A549 (cell line): Measurements from ENCODE around the gene NRG3. TPM values are rescaled to one million over a fixed set of nuclear protein-coding genes. Genes with fewer than 3 reads are reported as not detected.

ENCODE experiments used
- ATAC-seq, 2 experiments: fragments of 200-7000 bp in 1 of 2; fragments of >200 bp in 1 of 2; cut with Nextera tagmentation in 1 of 2; cut with Tn5 transposase in 1 of 2; 3 replicates each; pipeline versions ENCODE4 v1.8.0 to v1.9.1; 2018 to 2020; ENCODE audit warnings: mild to moderate bottlenecking in 1 of 2, moderate library complexity in 1 of 2
- CTCF ChIA-PET: fragments of 300-600 bp; sonication (Branson Sonifier 250); formaldehyde crosslinking; extraction: SDS; loops from one replicate; lab custom pipeline; 2021; ENCODE audit warnings: antibody characterized with exemption, inconsistent platforms; lab: Yijun Ruan, JAX
- POLR2A ChIA-PET: fragments of 350-600 bp; formaldehyde crosslinking; extraction: SDS; loops from one replicate; lab custom pipeline; 2021; ENCODE audit warnings: antibody characterized with exemption, inconsistent platforms; lab: Yijun Ruan, JAX
- DNase-seq, 2 experiments: peaks; one replicate each; pipeline versions ENCODE4 v3.0.0 to v3.0.0-alpha.2; 2011 to 2016; ENCODE audit warnings: low read depth in 1 of 2, low spot score in 1 of 2
- FAIRE-seq: peaks from 2 replicates; lab custom pipeline; 2011; peaks lifted over from hg19 to GRCh38; lab: Jason Lieb, UNC
- H3K27ac ChIP-seq, 2 experiments: fragments of >200 bp; sonication (Bioruptor Twin); formaldehyde crosslinking; 3 replicates each; pipeline ENCODE4 v1.5.1; 2016 to 2017
- H3K4me1 ChIP-seq: fragments of >200 bp; sonication (Bioruptor Twin); formaldehyde crosslinking; 3 replicates; pipeline ENCODE4 v1.6.1; 2016
- H3K4me2 ChIP-seq: fragments of >200 bp; sonication (Bioruptor Twin); formaldehyde crosslinking; 3 replicates; pipeline ENCODE4 v1.6.1; 2016
- H3K4me3 ChIP-seq: fragments of >200 bp; sonication (Bioruptor Twin); formaldehyde crosslinking; 3 replicates; pipeline ENCODE4 v1.5.1; 2016
- H3K9me3 ChIP-seq: fragments of >200 bp; sonication (Bioruptor Twin); formaldehyde crosslinking; 3 replicates; pipeline ENCODE4 v1.6.1; 2016
- BHLHE40 ChIP-seq: IDR thresholded peaks from 2 replicates; pipeline ENCODE4 v1.6.1; 2012; ENCODE audit warnings: low read depth, low read length, inconsistent platforms
- FOSL2 ChIP-seq, 2 experiments: fragments of 450-650 bp in 1 of 2; fragments of >200 bp in 1 of 2; sonication (Bioruptor Twin) in 1 of 2; formaldehyde crosslinking; IDR thresholded peaks; 2 replicates each; pipeline versions ENCODE4 v1.5.0 to v1.6.1; 2016 to 2020; ENCODE audit warnings: mild to moderate bottlenecking in 1 of 2, moderate library complexity in 1 of 2
- FOXS1 ChIP-seq: fragments of 250-450 bp; sonication (Bioruptor Pico); IDR thresholded peaks from 2 replicates; pipeline ENCODE4 v1.5.0; 2020; ENCODE audit warnings: mild to moderate bottlenecking, moderate library complexity
- GATA3 ChIP-seq: IDR thresholded peaks from 2 replicates; pipeline ENCODE4 v1.6.1; 2012; ENCODE audit warnings: borderline replicate concordance
- HEYL ChIP-seq: fragments of 250-450 bp; sonication (Bioruptor Pico); IDR thresholded peaks from 2 replicates; pipeline ENCODE4 v1.8.0; 2021; ENCODE audit warnings: mild to moderate bottlenecking, moderate library complexity
- HOXB5 ChIP-seq: fragments of 250-450 bp; sonication (Bioruptor Pico); IDR thresholded peaks from 2 replicates; pipeline ENCODE4 v1.5.0; 2020; ENCODE audit warnings: mild to moderate bottlenecking, moderate library complexity
- JUNB ChIP-seq: fragments of >200 bp; sonication (Bioruptor Twin); formaldehyde crosslinking; IDR thresholded peaks from 2 replicates; pipeline ENCODE4 v1.6.1; 2016
- MAZ ChIP-seq: fragments of 150-350 bp; IDR thresholded peaks from 2 replicates; pipeline ENCODE4 v1.6.1; 2014; ENCODE audit warnings: antibody characterized with exemption, low read depth, low read length, borderline replicate concordance
- NPAS2 ChIP-seq: fragments of 250-450 bp; sonication (Bioruptor Pico); IDR thresholded peaks from 2 replicates; pipeline ENCODE4 v1.8.0; 2022; ENCODE audit warnings: mild to moderate bottlenecking, moderate library complexity, borderline replicate concordance
- POLR2AphosphoS2 ChIP-seq: conservative IDR thresholded peaks from 2 replicates; pipeline ENCODE4 v1.6.1; 2012; ENCODE audit warnings: low read length, improper control_type of control experiment, inconsistent platforms
- RAD21 ChIP-seq, 2 experiments: fragments of >200 bp in 1 of 2; sonication (Bioruptor Twin) in 1 of 2; formaldehyde crosslinking in 1 of 2; IDR thresholded peaks in 1 of 2; conservative IDR thresholded peaks in 1 of 2; 2 replicates in 1 of 2; 3 replicates in 1 of 2; pipeline ENCODE4 v1.6.1; 2012 to 2018; ENCODE audit warnings: inconsistent platforms in 1 of 2
- RFX5 ChIP-seq: fragments of 450-650 bp; IDR thresholded peaks from 2 replicates; pipeline ENCODE4 v1.7.1; 2014; ENCODE audit warnings: antibody characterized with exemption, mild to moderate bottlenecking, moderate library complexity
- RNF2 ChIP-seq: fragments of 200-600 bp; sonication (generic); IDR thresholded peaks from 2 replicates; pipeline ENCODE4 v1.6.1; 2016; ENCODE audit warnings: low read depth, mild to moderate bottlenecking, antibody characterized with exemption, moderate library complexity, borderline replicate concordance
- SMC3 ChIP-seq: fragments of >200 bp; sonication (Bioruptor Twin); formaldehyde crosslinking; IDR thresholded peaks from 3 replicates; pipeline ENCODE4 v1.6.1; 2018; ENCODE audit warnings: inconsistent platforms
- TP53 ChIP-seq: fragments of 250-450 bp; sonication (Bioruptor Pico); IDR thresholded peaks from 2 replicates; pipeline ENCODE4 v1.5.0; 2021; ENCODE audit warnings: mild to moderate bottlenecking, moderate library complexity
- ZFP36 ChIP-seq: fragments of 450-650 bp; IDR thresholded peaks from 2 replicates; pipeline ENCODE4 v1.6.1; 2014; ENCODE audit warnings: borderline replicate concordance; ENCODE audit not compliant: partially characterized antibody
- ZSCAN20 ChIP-seq: fragments of 250-450 bp; sonication (Bioruptor Pico); IDR thresholded peaks from 2 replicates; pipeline ENCODE4 v1.8.0; 2022; ENCODE audit warnings: mild to moderate bottlenecking, moderate library complexity
- WGBS: methylation state at CpG from one replicate; pipeline ENCODE4 v1.1.6; 2017; ENCODE audit errors: missing lambda C conversion rate; 5-methylcytosine and 5-hydroxymethylcytosine counted together
- polyA plus RNA-seq, 4 experiments: library from polyadenylated mRNA; depleted of rRNA in 3 of 4; stranded (reverse); fragments of >200 nt; fragmentation: RNase III in 1 of 4; extraction: RNeasy Plus Mini Kit Qiagen cat#74134 plus additional on column Dnase treatment in 1 of 4; gene quantifications; 2 replicates in 3 of 4; 3 replicates in 1 of 4; pipeline ENCODE4 v1.2.3, GENCODE V29; 2011 to 2017
- TF ChIP-seq, protein P1 (sequence below): fragments of 200-600 bp; sonication (generic); IDR thresholded peaks from 2 replicates; pipeline ENCODE4 v1.6.1; 2016; ENCODE audit warnings: antibody characterized with exemption, mild to moderate bottlenecking, moderate library complexity
- TF ChIP-seq, protein P2 (sequence below): fragments of >200 bp; sonication (Bioruptor Twin); formaldehyde crosslinking; IDR thresholded peaks from 2 replicates; pipeline ENCODE4 v1.6.1; 2016

NRG3 gene
- polyA plus RNA-seq, 2 of the 4 experiments (the other 2 are of a cell fraction): not detected

GRCh38 chr10:82538272-82538671 lies 663.3 kb downstream of the NRG3 start:
- FAIRE-seq: no peak
- POLR2A ChIA-PET: no interaction called here
- Histone ChIP-seq H3K4me3 (no peak overlapping the region), H3K9me3 (no peaks in the 10 kb centered on the region), H3K4me1 (no peaks in the 10 kb centered on the region), H3K27ac (no peak overlapping the region), H3K4me2 (no peak overlapping the region)
- WGBS: 12% methylated on average over 1 of the region's 1 CpG
- CTCF ChIA-PET: no interaction called here
- no peak for DNase-seq
- no peak for ATAC-seq
- no peak for TF ChIP-seq POLR2AphosphoS2
- no peak for TF ChIP-seq BHLHE40
- TF ChIP-seq, protein P1, sequence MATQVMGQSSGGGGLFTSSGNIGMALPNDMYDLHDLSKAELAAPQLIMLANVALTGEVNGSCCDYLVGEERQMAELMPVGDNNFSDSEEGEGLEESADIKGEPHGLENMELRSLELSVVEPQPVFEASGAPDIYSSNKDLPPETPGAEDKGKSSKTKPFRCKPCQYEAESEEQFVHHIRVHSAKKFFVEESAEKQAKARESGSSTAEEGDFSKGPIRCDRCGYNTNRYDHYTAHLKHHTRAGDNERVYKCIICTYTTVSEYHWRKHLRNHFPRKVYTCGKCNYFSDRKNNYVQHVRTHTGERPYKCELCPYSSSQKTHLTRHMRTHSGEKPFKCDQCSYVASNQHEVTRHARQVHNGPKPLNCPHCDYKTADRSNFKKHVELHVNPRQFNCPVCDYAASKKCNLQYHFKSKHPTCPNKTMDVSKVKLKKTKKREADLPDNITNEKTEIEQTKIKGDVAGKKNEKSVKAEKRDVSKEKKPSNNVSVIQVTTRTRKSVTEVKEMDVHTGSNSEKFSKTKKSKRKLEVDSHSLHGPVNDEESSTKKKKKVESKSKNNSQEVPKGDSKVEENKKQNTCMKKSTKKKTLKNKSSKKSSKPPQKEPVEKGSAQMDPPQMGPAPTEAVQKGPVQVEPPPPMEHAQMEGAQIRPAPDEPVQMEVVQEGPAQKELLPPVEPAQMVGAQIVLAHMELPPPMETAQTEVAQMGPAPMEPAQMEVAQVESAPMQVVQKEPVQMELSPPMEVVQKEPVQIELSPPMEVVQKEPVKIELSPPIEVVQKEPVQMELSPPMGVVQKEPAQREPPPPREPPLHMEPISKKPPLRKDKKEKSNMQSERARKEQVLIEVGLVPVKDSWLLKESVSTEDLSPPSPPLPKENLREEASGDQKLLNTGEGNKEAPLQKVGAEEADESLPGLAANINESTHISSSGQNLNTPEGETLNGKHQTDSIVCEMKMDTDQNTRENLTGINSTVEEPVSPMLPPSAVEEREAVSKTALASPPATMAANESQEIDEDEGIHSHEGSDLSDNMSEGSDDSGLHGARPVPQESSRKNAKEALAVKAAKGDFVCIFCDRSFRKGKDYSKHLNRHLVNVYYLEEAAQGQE: no peak
- no peak for TF ChIP-seq HOXB5 (CRISPR knock-in tag)
- TF ChIP-seq GATA3: no peak
- TF ChIP-seq RNF2: no peak
- no peak for TF ChIP-seq NPAS2 (CRISPR knock-in tag)
- TF ChIP-seq, protein P2, sequence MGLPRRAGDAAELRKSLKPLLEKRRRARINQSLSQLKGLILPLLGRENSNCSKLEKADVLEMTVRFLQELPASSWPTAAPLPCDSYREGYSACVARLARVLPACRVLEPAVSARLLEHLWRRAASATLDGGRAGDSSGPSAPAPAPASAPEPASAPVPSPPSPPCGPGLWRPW: no peak
- TF ChIP-seq HEYL (CRISPR knock-in tag): no peak

DNA sequence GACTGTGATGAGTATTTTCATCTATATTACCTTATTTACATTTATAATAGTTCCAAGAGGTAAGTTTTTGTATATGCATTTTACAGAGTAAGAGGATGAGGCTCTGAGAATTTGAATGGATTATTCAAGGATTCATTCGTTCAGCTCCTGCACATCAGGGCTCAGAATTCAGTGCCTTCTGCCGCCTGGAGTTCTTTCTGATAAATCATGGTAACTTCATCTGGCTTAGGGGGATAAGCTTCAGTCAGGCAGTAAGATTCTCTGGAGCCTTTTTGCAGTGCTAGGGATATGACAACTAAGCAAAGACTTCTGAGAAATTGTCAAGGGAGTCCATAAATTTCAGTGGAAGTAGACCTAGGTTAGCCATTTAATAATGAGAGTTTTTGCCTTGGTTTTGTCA lies 668.6 kb downstream of the NRG3 start:
- DNase-seq (no peak), FAIRE-seq (no peak), ATAC-seq (no peak)
- POLR2A ChIA-PET: no interaction called here
- H3K9me3 ChIP-seq: no peaks in the 10 kb centered on the region
- no peaks in the 10 kb centered on the region for H3K4me1 ChIP-seq
- WGBS: 14% methylated on average over 2 of the region's 2 CpGs
- no peak overlapping the region for H3K4me3 ChIP-seq
- TF ChIP-seq ZSCAN20 (no peak), TP53 (CRISPR knock-in tag) (no peak), SMC3 (no peak), ZFP36 (no peak), MAZ (no peak), JUNB (no peak), RFX5 (no peak), FOXS1 (CRISPR knock-in tag) (no peak), FOSL2 (IDR thresholded peaks at IDR 0.05) (no peak), FOSL2 (CRISPR knock-in tag; IDR thresholded peaks at IDR 0.05) (no peak), RAD21 (conservative IDR thresholded peaks at IDR 0.05 in 1 of 2, IDR thresholded peaks at IDR 0.05 in 1 of 2) (no peak)
- TF ChIP-seq, protein P1: no peak
- H3K27ac ChIP-seq: no peak overlapping the region
- no peak overlapping the region for H3K4me2 ChIP-seq
- CTCF ChIA-PET: no interaction called here
